AG09319 (cell line): ENCODE results near the gene C16orf95.
A peak's percentile ranks its signal among the peaks of the same experiment; 100 is the strongest.

Experiments used
- DNase-seq: peaks from one replicate; pipeline ENCODE4 v3.0.0-alpha.2; 2010; ENCODE audit warnings: low read depth; ENCODE audit errors: extremely low read depth
- CTCF ChIP-seq: IDR thresholded peaks from 2 replicates; pipeline ENCODE4 v1.5.1; 2011; ENCODE audit warnings: low read depth, mild to moderate bottlenecking, inconsistent platforms, low read length, moderate library complexity

C16orf95 gene

GRCh38 chr16:87303962-87304521 lies 13.2 kb downstream of the C16orf95 start:
- no peak for DNase-seq
- TF ChIP-seq CTCF = no peak

GRCh38 chr16:87303431-87303930 lies 13.7 kb downstream of the C16orf95 start:
- no peak for DNase-seq
- no peak for TF ChIP-seq CTCF

- no peak for DNase-seq
- no peak for TF ChIP-seq CTCF
These were observed 18.2 kb downstream of the C16orf95 start for GRCh38 chr16:87298857-87299465.

- peak; percentile 64 for TF ChIP-seq CTCF
- no peak for DNase-seq
These were observed 19.1 kb downstream of the C16orf95 start for GRCh38 chr16:87297918-87298631.

GRCh38 chr16:87297407-87297806 lies 19.8 kb downstream of the C16orf95 start:
- TF ChIP-seq CTCF = no peak
- DNase-seq = no peak

- no peak for DNase-seq
These were observed 21.3 kb downstream of the C16orf95 start for GRCh38 chr16:87295661-87296531.

More at GRCh38 chr16:87295661-87296531, 21.3 kb downstream of the C16orf95 start:
- TF ChIP-seq CTCF = no peak
